Mucosa of gallbladder (tissue), 1 donor: Measurements from ENCODE around the gene RBPJ. TPM values are rescaled to one million over a fixed set of nuclear protein-coding genes. Genes with fewer than 3 reads are reported as not detected.
A peak's percentile ranks its signal among the peaks of the same experiment; 100 is the strongest.

Experiments used
- DNase-seq: peaks from one replicate; pipeline ENCODE4 v3.0.0-alpha.2; 2020; ENCODE audit warnings: low spot score
- total RNA-seq: library from RNA; stranded (reverse); gene quantifications from one replicate; pipeline ENCODE4 v1.2.1, GENCODE V29; 2021
- donor health status: DM: no; HTN: no; CAD: no.

The RBPJ gene
- total RNA-seq, 1 donor from 2014 or later, result 72.1 TPM

GRCh38 chr4:26420438-26420837, 99.6 kb downstream of the RBPJ start:
- no peak for DNase-seq

- no peak for DNase-seq
Measured at GRCh38 chr4:26420913-26421312, 100.1 kb downstream of the RBPJ start.

DNA sequence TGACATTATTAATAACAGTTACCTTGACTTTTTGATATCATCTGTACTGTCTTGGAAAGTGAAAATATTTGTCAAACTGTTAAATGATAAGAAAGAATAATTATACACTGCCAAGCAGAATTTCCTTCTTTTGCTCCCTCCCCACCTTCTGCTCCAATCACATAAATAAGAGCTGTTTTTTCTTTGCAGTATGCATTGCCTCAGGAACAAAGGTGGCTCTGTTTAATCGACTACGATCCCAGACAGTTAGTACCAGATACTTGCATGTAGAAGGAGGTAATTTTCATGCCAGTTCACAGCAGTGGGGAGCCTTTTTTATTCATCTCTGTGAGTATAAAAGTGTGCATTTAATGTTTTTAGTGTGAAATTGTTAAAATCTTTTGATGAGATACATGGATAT, 103.3 kb downstream of the RBPJ start:
- no peak for DNase-seq

- DNase-seq, result no peak
Measured at GRCh38 chr4:26424838-26425237, 104.0 kb downstream of the RBPJ start.

DNA sequence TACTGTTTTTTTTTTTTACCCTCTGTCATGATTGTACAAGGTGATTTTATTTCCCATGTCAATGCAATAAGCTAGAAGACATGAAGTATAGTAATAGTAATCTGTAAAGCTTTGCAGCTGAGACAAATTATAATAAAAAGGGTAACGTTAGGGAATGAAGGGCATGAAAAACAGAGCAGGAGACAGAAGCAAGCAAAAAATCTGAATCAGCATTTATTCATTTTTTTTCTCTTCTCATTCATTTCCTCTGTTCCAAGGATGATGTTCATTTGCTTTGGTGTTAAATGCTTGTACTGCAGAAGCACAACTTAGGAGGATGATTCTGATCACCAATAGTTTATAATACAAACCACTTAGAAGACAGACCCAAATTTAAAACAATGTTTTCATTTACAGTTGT, 105.1 kb downstream of the RBPJ start:
- no peak for DNase-seq

DNA sequence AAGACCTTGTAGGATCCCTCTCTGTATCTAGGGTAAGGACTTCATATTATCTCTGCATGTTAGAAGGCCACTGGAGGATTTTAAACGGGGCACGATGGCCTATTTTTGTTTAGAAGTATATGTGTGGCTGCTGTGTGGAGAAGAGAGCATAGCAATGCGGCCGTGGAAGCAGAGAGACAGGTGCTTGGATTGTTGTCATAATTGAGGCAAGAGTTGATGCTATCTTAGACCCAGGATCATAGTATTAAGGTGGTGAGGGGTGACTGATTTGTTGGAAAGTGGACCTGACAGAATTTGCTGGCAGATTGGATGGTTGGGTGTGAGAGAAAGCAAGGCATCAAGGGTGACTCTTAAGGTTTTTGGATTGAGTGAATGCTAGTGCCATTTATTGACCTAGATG, 106.1 kb downstream of the RBPJ start:
- DNase-seq, result no peak

GRCh38 chr4:26429910-26430309, 109.1 kb downstream of the RBPJ start:
- DNase-seq, result no peak

- DNase-seq, result no peak
Measured at GRCh38 chr4:26431461-26432180, 110.8 kb downstream of the RBPJ start.

- no peak for DNase-seq
Measured at GRCh38 chr4:26432419-26432818, 111.6 kb downstream of the RBPJ start.

DNA sequence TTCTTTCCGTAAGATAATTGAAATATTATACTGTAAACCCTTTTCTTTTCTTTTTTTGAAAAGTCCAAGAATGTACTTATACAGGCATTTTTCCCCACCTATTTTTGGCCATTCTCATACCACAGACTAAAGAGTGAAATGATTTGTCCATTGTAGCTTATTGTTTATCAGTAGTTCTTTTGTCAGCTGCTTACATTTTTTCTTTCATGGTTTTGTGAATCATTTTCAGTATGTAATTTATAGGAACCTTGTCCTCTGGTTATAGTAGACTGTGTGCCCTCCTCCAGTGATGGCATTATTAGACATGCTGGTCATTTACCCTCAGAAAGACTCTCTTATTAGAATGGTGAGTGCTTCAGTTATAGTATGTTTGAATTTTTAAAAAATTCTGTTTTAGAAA, 112.7 kb downstream of the RBPJ start:
- no peak for DNase-seq

- no peak for DNase-seq
Measured at GRCh38 chr4:26434030-26434639, 113.3 kb downstream of the RBPJ start.

DNA sequence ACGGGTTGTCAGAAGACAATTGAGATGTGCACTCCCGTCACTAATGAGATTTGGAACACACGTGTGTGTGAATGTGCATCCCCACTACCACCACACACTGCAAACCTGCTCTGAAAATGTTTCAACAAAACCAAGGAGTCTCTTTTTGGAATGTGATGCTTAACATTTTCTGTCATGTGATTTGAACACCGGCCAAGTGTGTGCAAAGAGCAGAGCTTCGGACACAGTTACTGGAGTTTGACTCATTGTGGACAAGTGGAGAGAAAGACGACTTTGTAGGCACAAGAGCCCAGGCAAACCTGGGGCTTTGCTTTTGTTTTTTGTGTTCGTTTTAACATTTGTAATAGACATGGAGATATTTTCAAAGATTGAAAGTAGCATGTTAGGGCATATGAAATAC, 120.3 kb downstream of the RBPJ start:
- peak; percentile 32 for DNase-seq

DNA sequence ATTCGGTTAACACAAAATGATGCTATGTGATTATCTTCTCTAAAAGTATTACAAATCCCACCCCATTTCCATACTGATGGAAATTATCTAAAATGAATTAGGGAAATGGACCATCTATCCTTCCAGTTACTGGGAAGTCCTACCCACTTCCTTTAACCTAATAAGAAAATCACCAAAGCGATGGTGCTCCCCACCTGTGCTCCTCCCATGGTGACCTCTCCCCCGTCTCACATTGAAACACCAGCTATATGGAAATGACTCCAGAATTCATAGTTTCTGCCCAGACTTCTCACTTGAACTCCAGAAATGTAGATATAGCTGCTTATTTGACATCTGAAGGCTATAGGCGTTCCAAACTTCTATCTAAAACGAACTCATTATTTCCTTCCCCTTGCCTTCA, 121.0 kb downstream of the RBPJ start:
- no peak for DNase-seq

DNA sequence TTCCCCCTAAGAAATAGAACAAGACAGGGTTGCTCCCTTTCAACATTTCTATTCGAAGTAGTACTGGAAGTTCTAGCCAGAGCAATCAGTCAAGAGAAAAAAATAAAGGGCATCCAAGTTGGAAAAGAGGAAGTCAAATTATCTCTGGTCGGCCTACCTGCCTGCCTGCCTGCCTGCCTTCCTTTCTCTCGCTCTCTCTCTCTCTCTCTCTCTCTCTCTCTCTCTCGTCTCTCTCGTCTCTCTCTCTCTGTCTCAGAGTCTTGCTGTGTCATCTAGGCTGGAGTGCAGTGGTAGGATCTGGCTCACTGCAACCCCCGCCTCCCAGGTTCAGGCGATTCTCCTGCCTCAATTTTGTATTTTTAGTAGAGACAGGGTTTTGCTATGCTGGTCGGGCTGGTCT, 126.6 kb downstream of the RBPJ start:
- no peak for DNase-seq

- DNase-seq, result no peak
Measured at GRCh38 chr4:26450418-26450817, 129.6 kb downstream of the RBPJ start.

- DNase-seq, result no peak
Measured at GRCh38 chr4:26451597-26451996, 130.8 kb downstream of the RBPJ start.

GRCh38 chr4:26452565-26453531, 132.0 kb downstream of the RBPJ start:
- DNase-seq, result no peak

DNA sequence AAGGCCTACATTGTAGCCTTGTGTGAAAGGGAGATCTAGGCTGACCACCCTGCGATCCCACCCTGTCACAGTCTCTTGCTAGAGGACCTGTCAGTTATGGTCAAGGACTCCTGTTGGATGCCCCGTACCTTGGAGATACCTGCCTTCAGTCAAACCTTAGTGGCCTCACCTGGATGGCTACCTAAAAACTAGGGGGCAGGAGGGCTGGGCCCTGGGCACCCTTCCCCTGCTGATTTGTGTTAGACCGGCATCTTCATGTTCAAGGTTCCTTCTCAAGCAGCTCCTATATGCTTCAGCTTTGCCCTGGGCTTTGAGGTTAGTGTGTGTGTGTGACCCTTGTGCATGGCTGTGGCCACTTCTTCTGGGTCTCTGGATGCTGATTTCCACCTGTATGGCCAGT, 134.1 kb downstream of the RBPJ start:
- no peak for DNase-seq

DNA sequence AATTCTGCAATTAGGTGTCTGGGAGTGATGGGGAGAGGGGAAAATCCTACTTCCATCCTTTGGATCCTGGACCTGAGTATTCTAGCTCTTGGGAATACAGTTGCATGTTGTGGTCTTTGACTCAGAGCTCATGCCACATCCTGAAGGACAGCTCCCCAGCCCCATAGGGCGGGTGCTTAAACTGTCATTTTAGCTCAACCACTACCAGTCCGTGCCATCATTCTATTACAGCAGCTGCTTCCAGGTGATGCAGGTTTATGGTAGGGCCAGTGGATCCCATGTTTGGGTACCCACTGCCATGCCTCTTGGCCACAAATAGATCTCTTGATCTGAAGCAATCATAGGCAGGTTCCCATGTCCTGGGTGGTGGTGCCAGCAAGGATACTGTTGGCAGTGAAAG, 134.8 kb downstream of the RBPJ start:
- no peak for DNase-seq

GRCh38 chr4:26457412-26457811, 136.6 kb downstream of the RBPJ start:
- DNase-seq, result no peak

DNA sequence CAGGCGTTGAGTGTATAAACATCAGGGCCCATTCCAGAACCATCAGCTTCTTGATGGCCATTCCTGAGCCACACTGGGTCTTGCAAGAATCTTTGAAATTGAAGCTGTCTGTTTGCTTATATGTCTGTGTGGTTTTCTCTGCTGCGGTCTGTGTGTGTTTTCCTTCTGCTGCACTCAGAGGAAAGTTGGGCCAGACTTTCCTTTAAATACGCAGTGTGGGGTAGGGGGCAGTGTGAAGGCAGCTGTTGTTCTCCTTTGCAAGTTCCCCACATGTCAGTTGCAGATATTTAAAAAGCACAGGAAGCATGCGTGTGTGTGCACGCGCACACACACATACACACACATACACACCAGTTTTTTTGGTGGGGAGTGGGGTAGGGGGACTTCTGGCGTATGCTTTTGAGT, 137.3 kb downstream of the RBPJ start:
- DNase-seq, result no peak

- DNase-seq, result no peak
Measured at GRCh38 chr4:26459054-26459755, 138.4 kb downstream of the RBPJ start.
